GM12801 (cell line): Measurements from ENCODE around the gene RPA3.

Experiments used
- TF ChIP-seq, protein P1 (sequence below): IDR thresholded peaks from one replicate; pipeline ENCODE4 v1.5.1; 2011; ENCODE audit warnings: control low read depth; ENCODE audit not compliant: insufficient read length; ENCODE audit errors: extremely low read depth

Gene RPA3

DNA sequence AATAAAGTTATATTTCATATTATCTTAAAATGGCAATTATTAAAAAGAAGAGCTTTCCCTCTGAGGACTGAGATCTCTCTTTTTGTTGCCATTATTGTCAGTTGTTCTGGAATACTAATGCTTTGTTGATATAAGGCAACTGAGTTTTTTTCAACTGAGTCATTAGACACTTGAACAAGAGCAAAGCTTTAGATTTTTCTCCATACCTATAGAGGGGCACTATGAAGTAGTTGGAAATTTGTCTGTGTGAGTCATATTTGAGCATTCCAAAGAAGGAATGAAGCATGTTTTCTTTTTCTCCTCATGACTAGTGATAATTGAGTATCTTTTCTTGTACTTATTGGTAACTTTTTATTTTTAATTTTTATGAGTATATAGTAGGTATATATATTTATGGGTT, 24.5 kb downstream of the RPA3 start:
- TF ChIP-seq, protein P1, sequence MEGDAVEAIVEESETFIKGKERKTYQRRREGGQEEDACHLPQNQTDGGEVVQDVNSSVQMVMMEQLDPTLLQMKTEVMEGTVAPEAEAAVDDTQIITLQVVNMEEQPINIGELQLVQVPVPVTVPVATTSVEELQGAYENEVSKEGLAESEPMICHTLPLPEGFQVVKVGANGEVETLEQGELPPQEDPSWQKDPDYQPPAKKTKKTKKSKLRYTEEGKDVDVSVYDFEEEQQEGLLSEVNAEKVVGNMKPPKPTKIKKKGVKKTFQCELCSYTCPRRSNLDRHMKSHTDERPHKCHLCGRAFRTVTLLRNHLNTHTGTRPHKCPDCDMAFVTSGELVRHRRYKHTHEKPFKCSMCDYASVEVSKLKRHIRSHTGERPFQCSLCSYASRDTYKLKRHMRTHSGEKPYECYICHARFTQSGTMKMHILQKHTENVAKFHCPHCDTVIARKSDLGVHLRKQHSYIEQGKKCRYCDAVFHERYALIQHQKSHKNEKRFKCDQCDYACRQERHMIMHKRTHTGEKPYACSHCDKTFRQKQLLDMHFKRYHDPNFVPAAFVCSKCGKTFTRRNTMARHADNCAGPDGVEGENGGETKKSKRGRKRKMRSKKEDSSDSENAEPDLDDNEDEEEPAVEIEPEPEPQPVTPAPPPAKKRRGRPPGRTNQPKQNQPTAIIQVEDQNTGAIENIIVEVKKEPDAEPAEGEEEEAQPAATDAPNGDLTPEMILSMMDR, result no peak

DNA sequence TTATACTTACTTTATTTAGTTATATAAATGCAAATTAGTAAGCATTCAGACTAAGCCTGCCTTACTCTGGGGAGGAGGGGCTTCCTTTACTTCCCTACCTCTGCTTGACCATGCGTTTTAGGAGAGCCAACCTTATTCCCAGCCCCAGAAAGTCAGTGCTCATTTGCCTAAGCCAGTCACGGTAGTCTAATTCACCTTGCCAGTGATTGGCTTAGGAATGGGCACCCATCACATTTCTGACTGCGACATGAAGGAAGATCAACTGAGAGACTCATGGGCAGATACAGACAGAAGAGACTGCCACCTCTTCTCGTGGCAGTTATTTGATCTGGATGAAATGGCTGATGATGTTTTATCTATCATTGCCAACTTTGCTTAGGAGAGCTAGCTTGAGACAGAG, 29.5 kb downstream of the RPA3 start:
- TF ChIP-seq, protein P1, result no peak

DNA sequence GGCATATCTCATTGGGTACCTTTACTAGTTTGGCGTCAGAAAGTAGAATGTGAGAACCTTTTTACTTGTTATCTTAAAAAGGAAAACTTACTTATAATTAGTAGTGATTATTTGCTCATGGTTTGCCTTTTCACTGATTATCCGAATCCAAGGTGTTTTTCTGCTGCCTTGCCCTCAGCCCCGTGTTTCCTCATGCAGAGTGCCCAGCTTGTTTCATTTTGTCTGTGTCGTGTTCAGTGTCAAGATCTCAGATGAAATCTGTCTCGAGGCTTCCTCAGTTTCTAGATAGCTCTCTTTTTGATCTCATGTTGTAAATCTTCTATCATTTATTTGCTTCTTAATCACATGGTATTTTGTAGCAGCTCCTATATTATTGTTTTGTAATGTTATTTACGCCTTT, 30.1 kb downstream of the RPA3 start:
- TF ChIP-seq, protein P1, result no peak

DNA sequence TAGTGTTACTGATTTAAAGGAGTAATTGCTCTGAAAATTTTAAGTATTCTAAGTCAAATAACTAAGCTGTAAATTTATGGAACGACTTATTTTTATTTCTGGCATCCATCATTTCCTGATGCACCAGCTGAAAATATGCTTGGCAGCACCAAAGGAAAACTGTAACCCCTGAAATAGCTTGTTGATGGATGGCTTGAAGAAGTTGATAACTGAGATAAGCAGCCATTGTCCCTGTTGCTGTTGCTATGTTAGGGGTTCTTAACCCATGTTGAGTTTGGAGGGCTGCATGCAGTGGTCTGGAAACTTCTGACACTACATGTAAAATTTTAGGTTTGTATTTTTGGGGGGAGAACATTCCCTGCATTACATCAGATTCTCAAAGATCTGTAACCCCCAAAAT, 30.6 kb downstream of the RPA3 start:
- TF ChIP-seq, protein P1, result no peak

DNA sequence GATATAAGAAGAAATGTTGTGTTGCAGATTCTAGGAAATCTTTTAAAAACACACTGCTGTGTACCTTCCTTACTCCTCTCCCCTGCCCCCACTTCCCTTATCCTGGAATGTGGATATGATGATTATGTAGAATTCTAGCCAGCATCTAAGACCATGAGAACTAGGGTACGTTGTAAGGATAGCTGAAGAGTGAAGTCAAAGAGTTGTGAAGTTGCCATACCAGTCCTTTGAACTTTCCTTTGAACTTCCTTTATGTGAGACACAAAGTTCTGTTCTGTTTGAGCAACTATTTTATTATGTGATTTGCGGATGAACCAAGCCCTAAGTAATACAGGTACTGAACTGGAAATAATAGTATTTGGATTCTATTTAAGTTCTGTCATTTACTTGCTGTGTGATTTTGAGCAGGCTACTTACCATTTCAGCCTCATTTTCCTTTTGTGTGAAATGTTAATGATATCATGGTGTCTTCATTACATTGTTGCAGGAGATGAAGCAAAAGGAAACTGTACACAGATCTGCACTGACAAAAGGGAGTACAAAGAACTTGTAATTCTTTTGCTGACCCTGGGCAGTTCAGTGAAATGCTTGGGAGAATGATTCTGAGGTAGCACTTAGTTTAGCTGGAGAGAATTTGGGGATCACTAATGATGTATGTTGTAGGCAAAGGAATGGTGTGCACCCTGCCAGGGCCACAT, 31.4 kb downstream of the RPA3 start:
- TF ChIP-seq, protein P1, result no peak

DNA sequence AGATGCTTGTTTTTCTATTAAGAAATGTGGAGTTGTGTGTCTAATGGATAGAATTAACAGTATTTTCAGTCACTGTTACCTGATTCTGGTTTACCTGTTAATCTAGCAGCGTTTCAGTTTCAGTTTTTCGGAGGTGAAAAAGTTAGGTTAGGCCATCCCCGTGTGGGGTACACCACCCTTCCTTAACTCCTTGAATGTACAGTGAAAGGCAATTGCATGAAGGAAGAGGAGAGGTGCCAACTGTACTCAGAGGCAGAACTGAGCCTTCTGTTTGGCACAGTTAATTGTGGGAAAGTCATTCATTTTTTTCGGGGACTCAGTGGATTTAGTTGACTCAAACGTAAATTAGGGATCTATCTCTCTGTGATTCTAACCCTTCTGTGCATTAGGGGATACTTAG, 35.5 kb downstream of the RPA3 start:
- TF ChIP-seq, protein P1, result no peak

DNA sequence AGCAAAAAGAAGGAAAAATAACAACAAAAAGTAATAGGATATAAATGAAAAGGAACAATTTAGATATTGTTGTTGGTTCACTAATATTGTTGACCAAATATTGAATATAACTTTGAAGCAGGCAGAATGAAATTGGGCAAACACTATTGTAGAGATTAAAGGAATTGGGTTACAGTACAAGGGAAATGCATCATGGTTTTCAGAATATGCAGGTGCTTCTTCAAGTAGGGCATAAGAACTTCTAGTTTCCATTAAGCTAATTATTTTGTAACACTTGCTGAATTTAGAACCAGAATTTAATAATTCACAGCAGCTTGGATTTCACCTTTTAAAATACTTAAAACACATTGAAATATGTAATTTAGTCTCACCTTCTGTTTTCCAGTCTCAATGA, 36.5 kb downstream of the RPA3 start:
- TF ChIP-seq, protein P1, result no peak
